ENCODE data around the gene NOCT. TPM values are rescaled to one million over a fixed set of nuclear protein-coding genes. Genes with fewer than 3 reads are reported as not detected.

The NOCT gene
- total and polyA plus RNA-seq, 2 donors (not counting 1 experiment from before 2014, with no cell fraction given), result 2.6 to 3.8 TPM

DNA sequence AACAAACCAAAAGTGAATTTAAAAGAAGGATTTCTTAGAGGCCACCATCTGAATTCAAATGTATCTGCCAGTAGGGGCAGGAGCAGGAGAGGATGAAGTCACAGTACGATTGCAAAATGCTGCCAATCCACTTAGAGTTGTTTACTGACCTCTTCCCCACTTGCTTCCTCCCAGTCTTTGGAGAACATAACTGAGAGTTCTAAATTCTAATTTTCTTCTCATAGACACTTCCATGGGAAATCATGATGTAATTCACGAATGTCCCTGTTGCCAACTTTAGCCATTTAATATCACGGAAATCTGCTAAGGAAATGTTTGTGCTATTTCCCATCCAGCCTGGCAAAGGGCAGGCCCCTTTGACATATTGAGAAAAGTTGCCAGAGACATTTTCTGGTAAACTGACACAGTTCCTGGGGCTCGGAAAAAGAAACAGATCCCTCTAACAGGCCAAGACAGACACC, 33.6 kb upstream of the NOCT start:
- H3K4me1 ChIP-seq (ENCODE audit: control insufficient read depth in 2 of 2, insufficient read depth in 2 of 2, low read length in 2 of 2), result peaks cover 24 to 32% of the 10 kb centered on the region in 2 donors
- Mint-ChIP-seq H3K4me3 (no peak overlapping the region), H3K4me1 (peaks cover 28% of the 10 kb centered on the region), H3K27ac (peak overlapping the region; percentile 53), H3K9me3 (ENCODE audit: insufficient read depth) (no peaks in the 10 kb centered on the region), H3K27me3 (no peaks in the 10 kb centered on the region)
- no peak overlapping the region for H2AFZ ChIP-seq (ENCODE audit: insufficient read depth, low read depth, low read length, poor library complexity, severe bottlenecking)
- intact Hi-C loops (cut with micrococcal nuclease), result no loop called here
- no peaks in the 10 kb centered on the region for H3K79me2 ChIP-seq (ENCODE audit: control insufficient read depth, insufficient read depth, low read length)
- H3K27me3 ChIP-seq (replicated peaks in 1 of 4; ENCODE audit: control extremely low read depth in 1 of 4, control insufficient read depth in 3 of 4, insufficient read depth in 4 of 4, low read length in 3 of 4), result no peaks in the 10 kb centered on the region
- TF ChIP-seq, protein P1, sequence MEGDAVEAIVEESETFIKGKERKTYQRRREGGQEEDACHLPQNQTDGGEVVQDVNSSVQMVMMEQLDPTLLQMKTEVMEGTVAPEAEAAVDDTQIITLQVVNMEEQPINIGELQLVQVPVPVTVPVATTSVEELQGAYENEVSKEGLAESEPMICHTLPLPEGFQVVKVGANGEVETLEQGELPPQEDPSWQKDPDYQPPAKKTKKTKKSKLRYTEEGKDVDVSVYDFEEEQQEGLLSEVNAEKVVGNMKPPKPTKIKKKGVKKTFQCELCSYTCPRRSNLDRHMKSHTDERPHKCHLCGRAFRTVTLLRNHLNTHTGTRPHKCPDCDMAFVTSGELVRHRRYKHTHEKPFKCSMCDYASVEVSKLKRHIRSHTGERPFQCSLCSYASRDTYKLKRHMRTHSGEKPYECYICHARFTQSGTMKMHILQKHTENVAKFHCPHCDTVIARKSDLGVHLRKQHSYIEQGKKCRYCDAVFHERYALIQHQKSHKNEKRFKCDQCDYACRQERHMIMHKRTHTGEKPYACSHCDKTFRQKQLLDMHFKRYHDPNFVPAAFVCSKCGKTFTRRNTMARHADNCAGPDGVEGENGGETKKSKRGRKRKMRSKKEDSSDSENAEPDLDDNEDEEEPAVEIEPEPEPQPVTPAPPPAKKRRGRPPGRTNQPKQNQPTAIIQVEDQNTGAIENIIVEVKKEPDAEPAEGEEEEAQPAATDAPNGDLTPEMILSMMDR (IDR thresholded peaks at IDR 0.05), result no peak
- TF ChIP-seq EZH2 (IDR thresholded peaks at IDR 0.05; ENCODE audit: borderline replicate concordance, insufficient read depth, low read depth, low read length, poor library complexity, severe bottlenecking), result no peak
- H4K20me1 ChIP-seq (ENCODE audit: control insufficient read depth, insufficient read depth, low read length, poor library complexity, severe bottlenecking), result no peaks in the 10 kb centered on the region
- no peaks in the 10 kb centered on the region for H3K36me3 ChIP-seq (replicated peaks in 1 of 2; ENCODE audit: control extremely low read depth in 1 of 2, control insufficient read depth in 1 of 2, extremely low read depth in 1 of 2, insufficient read depth in 2 of 2, low read length in 1 of 2)
- H3K27ac ChIP-seq (ENCODE audit: low read length in 2 of 2), result peak overlapping the region in 1 of 2 donors; percentile 69
- no peak for DNase-seq
- no peak overlapping the region for H3K4me3 ChIP-seq (ENCODE audit: control extremely low read depth in 1 of 5, extremely low read depth in 1 of 5, insufficient read depth in 1 of 5, low read depth in 2 of 5, low read length in 4 of 5)
- no peak for ATAC-seq (ENCODE audit: low read depth)
- H3K9me3 ChIP-seq (ENCODE audit: control extremely low read depth in 1 of 3, control insufficient read depth in 2 of 3, insufficient read depth in 1 of 3, low read length in 2 of 3), result no peaks in the 10 kb centered on the region
- CTCF ChIA-PET, result no interaction called here
- no peak overlapping the region for H3K9ac ChIP-seq (ENCODE audit: low read length)
- WGBS (ENCODE audit: insufficient coverage), result 67% methylated on average over 2 of the region's 4 CpGs
- POLR2A ChIA-PET, result no interaction called here
- no peak overlapping the region for H3K4me2 ChIP-seq (replicated peaks; ENCODE audit: low read depth, low read length, poor library complexity, severe bottlenecking)

DNA sequence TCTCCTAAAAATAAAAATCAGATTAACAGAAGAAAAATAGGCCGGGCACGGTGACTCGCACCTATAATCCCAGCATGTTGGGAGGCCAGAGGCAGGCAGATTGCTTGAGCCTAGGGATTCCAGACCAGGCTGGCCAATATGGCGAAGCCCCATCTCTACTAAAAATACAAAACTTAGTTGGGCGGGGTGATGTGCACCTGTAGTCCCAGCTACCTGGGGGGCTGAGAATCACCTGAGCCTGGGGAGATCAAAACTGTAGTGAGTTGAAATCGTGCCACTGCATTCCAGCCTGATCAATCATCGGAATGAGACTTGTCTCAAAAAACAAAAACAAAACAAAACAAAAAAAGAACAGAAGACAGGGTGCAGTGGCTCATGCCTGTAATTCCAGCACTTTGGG, 32.8 kb upstream of the NOCT start:
- no peaks in the 10 kb centered on the region for H3K79me2 ChIP-seq (ENCODE audit: control insufficient read depth, insufficient read depth, low read length)
- Mint-ChIP-seq H3K27me3 (no peaks in the 10 kb centered on the region), H3K9me3 (ENCODE audit: insufficient read depth) (no peaks in the 10 kb centered on the region), H3K27ac (peak overlapping the region; percentile 67), H3K4me3 (no peak overlapping the region), H3K4me1 (peaks cover 21% of the 10 kb centered on the region)
- DNase-seq (no peak), ATAC-seq (ENCODE audit: low read depth) (no peak)
- no peak overlapping the region for H3K4me2 ChIP-seq (replicated peaks; ENCODE audit: low read depth, low read length, poor library complexity, severe bottlenecking)
- no peaks in the 10 kb centered on the region for H4K20me1 ChIP-seq (ENCODE audit: control insufficient read depth, insufficient read depth, low read length, poor library complexity, severe bottlenecking)
- intact Hi-C loops (cut with micrococcal nuclease), result no loop called here
- H3K4me3 ChIP-seq (ENCODE audit: control extremely low read depth in 1 of 5, extremely low read depth in 1 of 5, insufficient read depth in 1 of 5, low read depth in 2 of 5, low read length in 4 of 5), result no peak overlapping the region
- H3K36me3 ChIP-seq (replicated peaks in 1 of 2; ENCODE audit: control extremely low read depth in 1 of 2, control insufficient read depth in 1 of 2, extremely low read depth in 1 of 2, insufficient read depth in 2 of 2, low read length in 1 of 2), result no peaks in the 10 kb centered on the region
- 100% methylated on average over 1 of the region's 7 CpGs for WGBS (ENCODE audit: insufficient coverage)
- CTCF ChIA-PET, result no interaction called here
- no peaks in the 10 kb centered on the region for H3K9me3 ChIP-seq (ENCODE audit: control extremely low read depth in 1 of 3, control insufficient read depth in 2 of 3, insufficient read depth in 1 of 3, low read length in 2 of 3)
- H3K4me1 ChIP-seq (ENCODE audit: control insufficient read depth in 2 of 2, insufficient read depth in 2 of 2, low read length in 2 of 2), result peaks cover 16 to 24% of the 10 kb centered on the region in 2 donors
- H3K27ac ChIP-seq (ENCODE audit: low read length in 2 of 2), result peak overlapping the region; percentile 45 to 69
- no peak overlapping the region for H3K9ac ChIP-seq (ENCODE audit: low read length)
- no peak for TF ChIP-seq EZH2 (IDR thresholded peaks at IDR 0.05; ENCODE audit: borderline replicate concordance, insufficient read depth, low read depth, low read length, poor library complexity, severe bottlenecking)
- TF ChIP-seq, protein P1 (IDR thresholded peaks at IDR 0.05), result no peak
- POLR2A ChIA-PET, result no interaction called here
- peak overlapping the region; percentile 77 for H2AFZ ChIP-seq (ENCODE audit: insufficient read depth, low read depth, low read length, poor library complexity, severe bottlenecking)
- no peaks in the 10 kb centered on the region for H3K27me3 ChIP-seq (replicated peaks in 1 of 4; ENCODE audit: control extremely low read depth in 1 of 4, control insufficient read depth in 3 of 4, insufficient read depth in 4 of 4, low read length in 3 of 4)

All from B cell (primary cell).